GM06990 (cell line): ENCODE data around the gene UBE3B.
"Not testable (repeated sequence)": the region's sequence is repeated elsewhere in the genome, so short reads cannot be mapped to it uniquely, and the experiment has no call there.

Experiments used
- DNase-seq: peaks from one replicate; pipeline ENCODE4 v3.0.0-alpha.2; 2011; ENCODE audit not compliant: insufficient read length; ENCODE audit errors: extremely low read depth
- H3K27me3 ChIP-seq: replicated peaks from 2 replicates; pipeline ENCODE4 v1.6.0; 2011; ENCODE audit warnings: low read length; ENCODE audit not compliant: control insufficient read depth, insufficient read depth
- H3K36me3 ChIP-seq: 2 replicates; pipeline ENCODE4 v1.5.1; 2011; ENCODE audit warnings: low read length; ENCODE audit not compliant: control insufficient read depth, insufficient read depth
- H3K4me3 ChIP-seq: replicated peaks from 2 replicates; pipeline ENCODE4 v1.5.1; 2011; ENCODE audit warnings: low read depth, mild to moderate bottlenecking, control low read depth, low read length
- CTCF ChIP-seq: IDR thresholded peaks from 2 replicates; pipeline ENCODE4 v1.5.1; 2011; ENCODE audit warnings: low read length, control low read depth, mild to moderate bottlenecking, inconsistent platforms; ENCODE audit not compliant: insufficient read depth, poor library complexity, severe bottlenecking

The UBE3B gene

GRCh38 chr12:109433618-109434017 lies 43.8 kb upstream of the UBE3B start:
- DNase-seq, result no peak
- H3K36me3 ChIP-seq, result no peaks in the 10 kb centered on the region
- peak; percentile 34 for TF ChIP-seq CTCF
- no peak overlapping the region for H3K4me3 ChIP-seq
- H3K27me3 ChIP-seq, result no peaks in the 10 kb centered on the region

GRCh38 chr12:109434582-109434981 lies 42.9 kb upstream of the UBE3B start:
- Histone ChIP-seq H3K36me3 (no peaks in the 10 kb centered on the region), H3K4me3 (no peak overlapping the region), H3K27me3 (no peaks in the 10 kb centered on the region)
- TF ChIP-seq CTCF, result no peak
- DNase-seq, result no peak

GRCh38 chr12:109435428-109436187 lies 41.8 kb upstream of the UBE3B start:
- no peaks in the 10 kb centered on the region for H3K27me3 ChIP-seq
- H3K36me3 ChIP-seq, result no peaks in the 10 kb centered on the region
- no peak overlapping the region for H3K4me3 ChIP-seq
- no peak for TF ChIP-seq CTCF
- DNase-seq, result no peak

GRCh38 chr12:109436188-109436560 lies 41.3 kb upstream of the UBE3B start:
- H3K36me3 ChIP-seq, result no peaks in the 10 kb centered on the region
- H3K27me3 ChIP-seq, result no peaks in the 10 kb centered on the region
- no peak for TF ChIP-seq CTCF
- no peak for DNase-seq
- no peak overlapping the region for H3K4me3 ChIP-seq

GRCh38 chr12:109439181-109439580 lies 38.3 kb upstream of the UBE3B start:
- no peak for TF ChIP-seq CTCF
- no peak for DNase-seq
- H3K36me3 ChIP-seq, result no peaks in the 10 kb centered on the region

GRCh38 chr12:109439951-109440350 lies 37.5 kb upstream of the UBE3B start:
- DNase-seq, H3K4me3 ChIP-seq, H3K36me3 ChIP-seq, H3K27me3 ChIP-seq: not testable (repeated sequence)

More at GRCh38 chr12:109439181-109439580, 38.3 kb upstream of the UBE3B start:
- Histone ChIP-seq H3K27me3 (no peaks in the 10 kb centered on the region), H3K4me3 (no peak overlapping the region)
